Measurements from ENCODE around the gene VIPR2. TPM values are rescaled to one million over a fixed set of nuclear protein-coding genes. Genes with fewer than 3 reads are reported as not detected.

The VIPR2 gene
- total RNA-seq, 1 donor from 2014 or later = not detected

DNA sequence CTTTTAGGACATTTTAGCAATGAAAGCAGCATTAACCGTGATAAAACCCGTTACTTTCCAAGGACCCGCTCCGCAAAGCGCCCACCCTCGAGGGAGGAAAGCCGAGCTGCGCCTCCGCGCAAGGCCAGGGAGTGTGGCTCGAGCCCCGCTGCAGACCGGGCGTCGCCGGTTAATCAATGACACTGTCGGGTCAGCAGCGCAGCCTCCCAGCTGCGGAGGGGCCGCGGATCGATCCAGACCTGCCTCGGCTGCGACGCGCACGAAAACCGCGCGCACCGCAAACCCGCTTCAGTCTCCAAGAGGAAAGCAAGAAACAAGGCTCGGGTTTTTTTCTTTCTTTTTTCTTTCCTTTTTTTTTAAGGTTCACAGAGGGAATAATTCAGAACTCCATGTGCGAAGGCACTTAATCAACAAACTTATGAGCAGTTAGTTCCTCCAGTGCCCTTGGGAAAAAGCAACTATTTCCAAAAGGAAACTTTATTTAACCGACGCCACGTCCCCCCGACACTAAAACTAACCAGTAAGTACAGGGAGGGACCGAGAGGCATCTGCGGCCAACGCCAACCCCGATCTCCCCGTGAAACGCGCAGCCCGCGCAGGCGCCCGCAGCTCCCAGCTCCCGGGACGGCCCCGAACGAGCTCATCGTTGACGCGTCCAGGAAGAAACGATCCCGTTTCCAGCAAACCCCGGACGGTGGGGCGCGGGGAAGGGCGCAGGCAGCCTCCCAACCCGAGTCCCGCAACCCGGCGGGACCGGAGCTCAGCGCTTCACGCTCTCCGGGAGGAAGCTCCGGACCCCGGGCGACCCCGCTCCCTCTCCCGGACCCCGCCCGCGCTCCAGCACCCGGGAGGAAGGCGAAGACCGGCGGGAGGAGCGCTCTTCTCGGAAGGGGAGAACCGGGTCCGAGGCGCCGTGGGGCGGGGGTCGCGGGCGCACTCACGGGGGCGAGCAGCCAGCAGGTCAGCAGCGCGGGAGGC, 598 bp downstream of the VIPR2 start:
- DNase-seq (ENCODE audit: low read depth) (no peak), FAIRE-seq (no peak)
- TF ChIP-seq, protein P1, sequence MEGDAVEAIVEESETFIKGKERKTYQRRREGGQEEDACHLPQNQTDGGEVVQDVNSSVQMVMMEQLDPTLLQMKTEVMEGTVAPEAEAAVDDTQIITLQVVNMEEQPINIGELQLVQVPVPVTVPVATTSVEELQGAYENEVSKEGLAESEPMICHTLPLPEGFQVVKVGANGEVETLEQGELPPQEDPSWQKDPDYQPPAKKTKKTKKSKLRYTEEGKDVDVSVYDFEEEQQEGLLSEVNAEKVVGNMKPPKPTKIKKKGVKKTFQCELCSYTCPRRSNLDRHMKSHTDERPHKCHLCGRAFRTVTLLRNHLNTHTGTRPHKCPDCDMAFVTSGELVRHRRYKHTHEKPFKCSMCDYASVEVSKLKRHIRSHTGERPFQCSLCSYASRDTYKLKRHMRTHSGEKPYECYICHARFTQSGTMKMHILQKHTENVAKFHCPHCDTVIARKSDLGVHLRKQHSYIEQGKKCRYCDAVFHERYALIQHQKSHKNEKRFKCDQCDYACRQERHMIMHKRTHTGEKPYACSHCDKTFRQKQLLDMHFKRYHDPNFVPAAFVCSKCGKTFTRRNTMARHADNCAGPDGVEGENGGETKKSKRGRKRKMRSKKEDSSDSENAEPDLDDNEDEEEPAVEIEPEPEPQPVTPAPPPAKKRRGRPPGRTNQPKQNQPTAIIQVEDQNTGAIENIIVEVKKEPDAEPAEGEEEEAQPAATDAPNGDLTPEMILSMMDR (IDR thresholded peaks at IDR 0.05; ENCODE audit: insufficient read depth, low read length, severe bottlenecking) = no peak
- peaks cover 5% of the 10 kb centered on the region for H3K27me3 ChIP-seq (ENCODE audit: control insufficient read depth, insufficient read depth, low read length)
- H3K4me3 ChIP-seq (ENCODE audit: low read depth, low read length) = no peak overlapping the region
- H3K36me3 ChIP-seq (ENCODE audit: control insufficient read depth, insufficient read depth, low read length) = no peaks in the 10 kb centered on the region

DNA sequence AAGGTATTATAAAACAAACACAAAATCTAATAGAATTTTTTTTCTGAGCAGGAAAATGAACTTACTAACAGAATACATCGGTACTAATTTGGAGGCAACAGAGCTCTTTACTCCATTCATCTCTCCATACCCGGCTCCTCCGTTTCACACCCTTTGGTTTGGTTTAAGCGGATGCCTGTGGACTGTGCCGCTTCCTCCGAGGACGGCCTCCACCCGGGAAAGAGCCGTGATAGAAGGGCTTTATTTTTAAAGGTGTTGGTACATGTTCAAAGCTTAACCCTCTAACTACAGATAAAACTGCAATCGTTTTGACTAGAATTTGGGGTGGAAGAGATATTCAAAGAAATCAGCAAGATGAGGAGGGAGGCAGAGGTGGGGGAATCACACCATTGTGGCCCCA, 1.9 kb downstream of the VIPR2 start:
- Histone ChIP-seq H3K27me3 (ENCODE audit: control insufficient read depth, insufficient read depth, low read length) (peaks cover 5% of the 10 kb centered on the region), H3K4me3 (ENCODE audit: low read depth, low read length) (no peak overlapping the region), H3K36me3 (ENCODE audit: control insufficient read depth, insufficient read depth, low read length) (no peaks in the 10 kb centered on the region)
- FAIRE-seq (no peak), DNase-seq (ENCODE audit: low read depth) (no peak)
- TF ChIP-seq, protein P1 (IDR thresholded peaks at IDR 0.05; ENCODE audit: insufficient read depth, low read length, severe bottlenecking) = no peak

GRCh38 chr7:159142199-159142598, 2.5 kb downstream of the VIPR2 start:
- Histone ChIP-seq H3K36me3 (ENCODE audit: control insufficient read depth, insufficient read depth, low read length) (no peaks in the 10 kb centered on the region), H3K27me3 (ENCODE audit: control insufficient read depth, insufficient read depth, low read length) (peaks cover 5% of the 10 kb centered on the region), H3K4me3 (ENCODE audit: low read depth, low read length) (no peak overlapping the region)
- FAIRE-seq (no peak), DNase-seq (ENCODE audit: low read depth) (no peak)
- TF ChIP-seq, protein P1 (IDR thresholded peaks at IDR 0.05; ENCODE audit: insufficient read depth, low read length, severe bottlenecking) = no peak

DNA sequence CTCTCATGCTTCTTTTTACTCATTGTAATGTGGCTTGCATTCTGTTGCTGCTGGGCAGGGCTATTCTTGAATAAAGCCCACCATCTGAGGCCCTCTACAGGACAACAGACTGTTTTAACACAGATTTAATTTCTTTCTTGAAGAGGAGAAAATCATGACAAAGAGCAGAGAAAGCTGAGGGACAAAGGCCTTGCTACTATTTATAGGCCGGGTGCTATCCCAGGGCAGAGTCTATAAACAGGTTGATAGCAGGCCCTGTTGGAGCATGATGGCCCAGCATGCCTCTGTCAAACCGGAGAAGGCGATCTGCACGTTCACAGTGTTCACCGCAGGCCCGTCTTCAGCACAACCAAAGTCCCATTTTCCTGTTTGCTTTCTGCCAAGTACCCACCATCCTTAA, 3.0 kb downstream of the VIPR2 start:
- H3K36me3 ChIP-seq (ENCODE audit: control insufficient read depth, insufficient read depth, low read length) = no peaks in the 10 kb centered on the region
- no peak for FAIRE-seq
- no peak for DNase-seq (ENCODE audit: low read depth)
- peaks cover 5% of the 10 kb centered on the region for H3K27me3 ChIP-seq (ENCODE audit: control insufficient read depth, insufficient read depth, low read length)
- no peak overlapping the region for H3K4me3 ChIP-seq (ENCODE audit: low read depth, low read length)
- TF ChIP-seq, protein P1 (IDR thresholded peaks at IDR 0.05; ENCODE audit: insufficient read depth, low read length, severe bottlenecking) = no peak

DNA sequence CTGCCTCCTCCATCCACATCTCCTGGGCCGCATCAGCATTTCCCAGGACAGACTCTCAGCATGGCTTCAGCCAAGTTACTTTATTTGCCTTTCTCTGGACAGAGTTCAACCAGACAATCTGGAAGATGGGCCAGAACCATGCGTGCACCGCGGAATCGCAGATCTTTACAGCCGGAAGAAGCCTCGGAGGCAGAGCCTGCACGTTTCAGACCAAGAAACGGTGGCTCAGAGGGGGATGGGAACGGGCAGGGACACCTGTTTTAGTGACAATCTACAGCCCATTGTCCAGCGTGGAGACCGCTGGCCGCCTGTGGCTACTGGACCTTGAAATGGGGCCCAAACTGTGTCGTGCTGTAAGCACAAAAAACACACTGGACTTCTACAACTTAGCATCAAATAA, 3.5 kb downstream of the VIPR2 start:
- Histone ChIP-seq H3K4me3 (ENCODE audit: low read depth, low read length) (no peak overlapping the region), H3K27me3 (ENCODE audit: control insufficient read depth, insufficient read depth, low read length) (peaks cover 5% of the 10 kb centered on the region), H3K36me3 (ENCODE audit: control insufficient read depth, insufficient read depth, low read length) (no peaks in the 10 kb centered on the region)
- DNase-seq (ENCODE audit: low read depth) = no peak
- no peak for FAIRE-seq
- TF ChIP-seq, protein P1 (IDR thresholded peaks at IDR 0.05; ENCODE audit: insufficient read depth, low read length, severe bottlenecking) = no peak

Measured in bronchial epithelial cell (primary cell).